Tibial nerve (tissue), 4 donors: Measurements from ENCODE around the gene CCDC159. TPM values are rescaled to one million over a fixed set of nuclear protein-coding genes. Genes with fewer than 3 reads are reported as not detected.
"Not testable (repeated sequence)": the region's sequence is repeated elsewhere in the genome, so short reads cannot be mapped to it uniquely, and the experiment has no call there.

Experiments
- DNase-seq, 2 donors: peaks; one replicate each; pipeline ENCODE4 v3.0.0-alpha.2; 2019; ENCODE audit warnings: low spot score in 2 of 2
- H3K27ac ChIP-seq, 4 donors: fragments of 200-600 bp; sonication (generic) in 3 of 4; one replicate each; pipeline ENCODE4 v1.5.1; 2017 to 2019; ENCODE audit warnings: mild to moderate bottlenecking in 1 of 4
- H3K27me3 ChIP-seq, 2 donors: fragments of 200-600 bp; sonication (generic) in 1 of 2; one replicate each; pipeline versions ENCODE4 v1.5.1 to v1.6.0; 2017 to 2019
- H3K36me3 ChIP-seq, 3 donors: fragments of 200-600 bp; sonication (generic); one replicate each; pipeline ENCODE4 v1.5.1; 2018 to 2019
- H3K4me1 ChIP-seq, 4 donors: fragments of 200-600 bp; sonication (generic) in 3 of 4; one replicate each; pipeline ENCODE4 v1.5.1; 2017 to 2019
- H3K4me3 ChIP-seq, 4 donors: fragments of 200-600 bp; sonication (generic) in 3 of 4; one replicate each; pipeline ENCODE4 v1.5.1; 2017 to 2019; ENCODE audit warnings: mild to moderate bottlenecking in 1 of 4, moderate library complexity in 1 of 4
- H3K9me3 ChIP-seq, 4 donors: fragments of 200-600 bp; sonication (generic) in 3 of 4; one replicate each; pipeline ENCODE4 v1.5.1; 2017 to 2019
- CTCF ChIP-seq, 5 experiments: fragments of 200-600 bp in 3 of 5; fragments of 450-650 bp in 2 of 5; sonication (generic) in 3 of 5; IDR thresholded peaks; one replicate each; pipeline ENCODE4 v1.5.1; 2016 to 2019; ENCODE audit warnings: antibody characterized with exemption in 5 of 5, mild to moderate bottlenecking in 3 of 5, moderate library complexity in 2 of 5
- EP300 ChIP-seq, 2 donors: sonication (generic); formaldehyde crosslinking; IDR thresholded peaks; one replicate each; pipeline ENCODE4 v1.6.1; 2017; ENCODE audit warnings: antibody characterized with exemption in 2 of 2, mild to moderate bottlenecking in 1 of 2
- POLR2A ChIP-seq, 2 donors: fragments of 450-650 bp; IDR thresholded peaks; one replicate each; pipeline ENCODE4 v1.6.1; 2017; ENCODE audit warnings: antibody characterized with exemption in 2 of 2, mild to moderate bottlenecking in 2 of 2, moderate library complexity in 2 of 2
- WGBS, 2 donors: methylation state at CpG; one replicate each; pipeline ENCODE4 v1.1.5; 2018; 5-methylcytosine and 5-hydroxymethylcytosine counted together
- total RNA-seq, 4 donors: library from RNA; depleted of rRNA; stranded (reverse); fragments of >200 nt; gene quantifications; one replicate each; pipeline ENCODE4 v1.1.0, GENCODE V29; 2016

CCDC159 gene
- total RNA-seq, 4 donors from 2014 or later = 23.2 to 33.7 (median 30.8) TPM

GRCh38 chr19:11306337-11306736 lies 40.0 kb upstream of the CCDC159 start:
- WGBS, 2 donors = 76 to 78% methylated on average over 9 of the region's 9 CpGs
- Histone ChIP-seq H3K36me3 (no peaks in the 10 kb centered on the region), H3K27me3 (peaks cover 0 to 7% of the 10 kb centered on the region in 2 donors), H3K27ac (no peak overlapping the region), H3K4me1 (no peaks in the 10 kb centered on the region), H3K4me3 (no peak overlapping the region), H3K9me3 (no peaks in the 10 kb centered on the region)
- TF ChIP-seq CTCF (IDR thresholded peaks at IDR 0.05) (no peak), EP300 (IDR thresholded peaks at IDR 0.05) (no peak), POLR2A (IDR thresholded peaks at IDR 0.05) (no peak)
- no peak for DNase-seq

- WGBS, 2 donors = 84 to 87% methylated on average over 9 of the region's 9 CpGs
- not testable (repeated sequence) for DNase-seq
Measured at GRCh38 chr19:11320278-11320995, 25.9 kb upstream of the CCDC159 start.

GRCh38 chr19:11321191-11322126 lies 24.9 kb upstream of the CCDC159 start:
- TF ChIP-seq POLR2A (IDR thresholded peaks at IDR 0.05) (no peak), EP300 (IDR thresholded peaks at IDR 0.05) (no peak), CTCF (IDR thresholded peaks at IDR 0.05) (no peak)
- DNase-seq = no peak
- Histone ChIP-seq H3K4me3 (no peak overlapping the region), H3K36me3 (peaks cover 0 to 16% (median 0%) of the 10 kb centered on the region in 3 donors), H3K4me1 (peaks cover 3 to 48% (median 23%) of the 10 kb centered on the region in 4 donors), H3K9me3 (no peaks in the 10 kb centered on the region), H3K27ac (peak overlapping the region in 1 of 4 donors; percentile 2), H3K27me3 (no peaks in the 10 kb centered on the region)
- 72 to 74% methylated on average over 14 of the region's 14 CpGs for WGBS, 2 donors

More at GRCh38 chr19:11320278-11320995, 25.9 kb upstream of the CCDC159 start:
- peaks cover 3 to 46% (median 23%) of the 10 kb centered on the region in 4 donors for H3K4me1 ChIP-seq
- not testable (repeated sequence) for H3K27ac ChIP-seq, H3K36me3 ChIP-seq, H3K27me3 ChIP-seq, H3K9me3 ChIP-seq, H3K4me3 ChIP-seq

- peaks cover 3 to 48% (median 23%) of the 10 kb centered on the region in 4 donors for H3K4me1 ChIP-seq
- H3K27me3 ChIP-seq = no peaks in the 10 kb centered on the region
- DNase-seq = no peak
- H3K36me3 ChIP-seq = peaks cover 0 to 26% (median under 1%) of the 10 kb centered on the region in 3 donors
- no peak for TF ChIP-seq CTCF (IDR thresholded peaks at IDR 0.05)
- TF ChIP-seq POLR2A (IDR thresholded peaks at IDR 0.05) = no peak
- no peak for TF ChIP-seq EP300 (IDR thresholded peaks at IDR 0.05)
- 49 to 54% methylated on average over 7 of the region's 7 CpGs for WGBS, 2 donors
- H3K27ac ChIP-seq = peak overlapping the region in 2 of 4 donors; percentile 8 to 22
- no peak overlapping the region for H3K4me3 ChIP-seq
- no peaks in the 10 kb centered on the region for H3K9me3 ChIP-seq
Measured at GRCh38 chr19:11322269-11323024, 23.9 kb upstream of the CCDC159 start.

GRCh38 chr19:11323601-11324078 lies 22.7 kb upstream of the CCDC159 start:
- TF ChIP-seq EP300 (IDR thresholded peaks at IDR 0.05) (no peak), CTCF (IDR thresholded peaks at IDR 0.05) (no peak), POLR2A (IDR thresholded peaks at IDR 0.05) (no peak)
- H3K27ac ChIP-seq = peak overlapping the region; percentile 12 to 83 (median 71)
- peaks cover 0 to 38% (median 2%) of the 10 kb centered on the region in 3 donors for H3K36me3 ChIP-seq
- H3K4me3 ChIP-seq = no peak overlapping the region
- 50 to 69% methylated on average over 5 of the region's 5 CpGs for WGBS, 2 donors
- no peaks in the 10 kb centered on the region for H3K27me3 ChIP-seq
- peaks cover 3 to 48% (median 23%) of the 10 kb centered on the region in 4 donors for H3K4me1 ChIP-seq
- H3K9me3 ChIP-seq = no peaks in the 10 kb centered on the region
- no peak for DNase-seq
